ENCODE measurements around the gene TIMM17A. TPM values are rescaled to one million over a fixed set of nuclear protein-coding genes. Genes with fewer than 3 reads are reported as not detected.
A peak's percentile ranks its signal among the peaks of the same experiment; 100 is the strongest.
"Not testable (repeated sequence)": the region's sequence is repeated elsewhere in the genome, so short reads cannot be mapped to it uniquely, and the experiment has no call there.

The TIMM17A gene
- total and polyA plus RNA-seq, 5 donors, result 67.8 to 96.9 (median 75.4) TPM

- H3K4me3 ChIP-seq (ENCODE audit: low read length); intact Hi-C loops (cut with DNase I); H3K27ac ChIP-seq (ENCODE audit: low read length); ATAC-seq; H3K27me3 ChIP-seq (ENCODE audit: control insufficient read depth, insufficient read depth); H3K9me3 ChIP-seq (ENCODE audit: control insufficient read depth, low read length): not testable (repeated sequence)
- peaks cover 12% of the 10 kb centered on the region for H3K4me1 ChIP-seq (ENCODE audit: control insufficient read depth, insufficient read depth, low read length)
- WGBS, result 94% methylated on average over 10 of the region's 10 CpGs
- peak in 1 of 3 donors; percentile 55 for DNase-seq
Measured at GRCh38 chr1:201940316-201940715, 15.0 kb upstream of the TIMM17A start.

GRCh38 chr1:201941420-201942128 is 13.7 kb upstream of the TIMM17A start:
- Histone ChIP-seq H3K4me1 (ENCODE audit: control insufficient read depth, insufficient read depth, low read length) (peaks cover 12% of the 10 kb centered on the region), H3K27me3 (ENCODE audit: control insufficient read depth, insufficient read depth) (no peaks in the 10 kb centered on the region), H3K9me3 (ENCODE audit: control insufficient read depth, low read length) (no peaks in the 10 kb centered on the region), H3K27ac (ENCODE audit: low read length) (peak overlapping the region; percentile 40), H3K4me3 (ENCODE audit: low read length) (peak overlapping the region; percentile 3)
- DNase-seq, result no peak
- WGBS, result 45% methylated on average over 18 of the region's 18 CpGs
- intact Hi-C loops (cut with DNase I), result no loop called here
- ATAC-seq, result peak in 1 of 2 donors; percentile 6

- Histone ChIP-seq H3K4me3 (ENCODE audit: low read length) (peak overlapping the region; percentile 3), H3K9me3 (ENCODE audit: control insufficient read depth, low read length) (no peaks in the 10 kb centered on the region), H3K27me3 (ENCODE audit: control insufficient read depth, insufficient read depth) (no peaks in the 10 kb centered on the region), H3K4me1 (ENCODE audit: control insufficient read depth, insufficient read depth, low read length) (peaks cover 12% of the 10 kb centered on the region), H3K27ac (ENCODE audit: low read length) (no peak overlapping the region)
- DNase-seq (no peak), ATAC-seq (no peak)
- 87% methylated on average over 1 of the region's 1 CpG for WGBS
- intact Hi-C loops (cut with DNase I), result no loop called here
Measured at GRCh38 chr1:201942129-201942495, 13.2 kb upstream of the TIMM17A start.

GRCh38 chr1:201944002-201944401 is 11.3 kb upstream of the TIMM17A start:
- ATAC-seq, result no peak
- H3K4me3 ChIP-seq (ENCODE audit: low read length), result peak overlapping the region; percentile 78
- intact Hi-C loops (cut with DNase I), result no loop called here
- H3K27me3 ChIP-seq (ENCODE audit: control insufficient read depth, insufficient read depth), result no peaks in the 10 kb centered on the region
- H3K9me3 ChIP-seq (ENCODE audit: control insufficient read depth, low read length), result no peaks in the 10 kb centered on the region
- peaks cover 8% of the 10 kb centered on the region for H3K4me1 ChIP-seq (ENCODE audit: control insufficient read depth, insufficient read depth, low read length)
- no peak for DNase-seq
- H3K27ac ChIP-seq (ENCODE audit: low read length), result peak overlapping the region; percentile 16
- WGBS, result 84% methylated on average over 6 of the region's 6 CpGs

- H3K27ac ChIP-seq (ENCODE audit: low read length), result no peak overlapping the region
- no peaks in the 10 kb centered on the region for H3K9me3 ChIP-seq (ENCODE audit: control insufficient read depth, low read length)
- intact Hi-C loops (cut with DNase I), result loop anchor here in 1 of 4 donors (5.0 kb wide), 1 partner anchor 42 kb away; no protein-coding TSS in a partner anchor
- WGBS, result 58% methylated on average over 3 of the region's 3 CpGs
- no peak for DNase-seq
- H3K27me3 ChIP-seq (ENCODE audit: control insufficient read depth, insufficient read depth), result no peaks in the 10 kb centered on the region
- H3K4me3 ChIP-seq (ENCODE audit: low read length), result peak overlapping the region; percentile 78
- peaks cover 5% of the 10 kb centered on the region for H3K4me1 ChIP-seq (ENCODE audit: control insufficient read depth, insufficient read depth, low read length)
- ATAC-seq, result no peak
Measured at GRCh38 chr1:201944639-201945038, 10.7 kb upstream of the TIMM17A start.

GRCh38 chr1:201945157-201945556 is 10.1 kb upstream of the TIMM17A start:
- intact Hi-C loops (cut with DNase I), result loop anchor here in 1 of 4 donors (5.0 kb wide), 1 partner anchor 43 kb away; no protein-coding TSS in a partner anchor
- peak in 1 of 2 donors; percentile 40 for ATAC-seq
- Histone ChIP-seq H3K4me3 (ENCODE audit: low read length) (peak overlapping the region; percentile 78), H3K4me1 (ENCODE audit: control insufficient read depth, insufficient read depth, low read length) (peaks cover 5% of the 10 kb centered on the region), H3K27ac (ENCODE audit: low read length) (peak overlapping the region; percentile 28), H3K27me3 (ENCODE audit: control insufficient read depth, insufficient read depth) (no peaks in the 10 kb centered on the region), H3K9me3 (ENCODE audit: control insufficient read depth, low read length) (no peaks in the 10 kb centered on the region)
- DNase-seq, result peak in 1 of 3 donors; percentile 45
- 38% methylated on average over 4 of the region's 4 CpGs for WGBS

GRCh38 chr1:201945863-201946223 is 9.5 kb upstream of the TIMM17A start:
- Histone ChIP-seq H3K9me3 (ENCODE audit: control insufficient read depth, low read length) (no peaks in the 10 kb centered on the region), H3K4me1 (ENCODE audit: control insufficient read depth, insufficient read depth, low read length) (peaks cover 5% of the 10 kb centered on the region), H3K27me3 (ENCODE audit: control insufficient read depth, insufficient read depth) (no peaks in the 10 kb centered on the region), H3K27ac (ENCODE audit: low read length) (peak overlapping the region; percentile 81), H3K4me3 (ENCODE audit: low read length) (peak overlapping the region; percentile 78)
- intact Hi-C loops (cut with DNase I), result loop anchor here in 1 of 4 donors (5.0 kb wide), 1 partner anchor 44 kb away; no protein-coding TSS in a partner anchor
- DNase-seq, result no peak
- peak in 1 of 2 donors; percentile 6 for ATAC-seq
- 20% methylated on average over 10 of the region's 10 CpGs for WGBS

- peak; percentile 88 to 95 (median 93) for DNase-seq
- Histone ChIP-seq H3K4me3 (ENCODE audit: low read length) (peak within 1 kb of the TSS; percentile 78), H3K27ac (ENCODE audit: low read length) (peak within 1 kb of the TSS; percentile 81), H3K27me3 (ENCODE audit: control insufficient read depth, insufficient read depth) (no peaks in the 10 kb centered on the region), H3K4me1 (ENCODE audit: control insufficient read depth, insufficient read depth, low read length) (peaks cover 5% of the 10 kb centered on the region), H3K9me3 (ENCODE audit: control insufficient read depth, low read length) (no peaks in the 10 kb centered on the region)
- WGBS, result 2% methylated on average over 28 of the region's 28 CpGs
- intact Hi-C loops (cut with DNase I), result loop anchor here in 1 of 4 donors (5.0 kb wide), 1 partner anchor 44 kb away; no protein-coding TSS in a partner anchor
- ATAC-seq, result peak; percentile 94 to 96
Measured at GRCh38 chr1:201946224-201946908, 8.9 kb upstream of the TIMM17A start, which contains the start of gene LMOD1. Gene LMOD1, minus strand, starts transcription at chr1:201946548. Its CDS starts 208 bp downstream, at chr1:201946340.

GRCh38 chr1:201947697-201948008 is 7.7 kb upstream of the TIMM17A start:
- Histone ChIP-seq H3K4me1 (ENCODE audit: control insufficient read depth, insufficient read depth, low read length) (peaks cover 5% of the 10 kb centered on the region), H3K27ac (ENCODE audit: low read length) (no peak overlapping the region), H3K4me3 (ENCODE audit: low read length) (no peak overlapping the region), H3K27me3 (ENCODE audit: control insufficient read depth, insufficient read depth) (no peaks in the 10 kb centered on the region), H3K9me3 (ENCODE audit: control insufficient read depth, low read length) (no peaks in the 10 kb centered on the region)
- intact Hi-C loops (cut with DNase I), result loop anchor here in 1 of 4 donors (5.0 kb wide), 1 partner anchor 45 kb away; no protein-coding TSS in a partner anchor
- 56% methylated on average over 3 of the region's 3 CpGs for WGBS
- no peak for DNase-seq
- no peak for ATAC-seq

- Histone ChIP-seq H3K27ac (ENCODE audit: low read length) (no peak overlapping the region), H3K4me3 (ENCODE audit: low read length) (no peak overlapping the region), H3K27me3 (ENCODE audit: control insufficient read depth, insufficient read depth) (no peaks in the 10 kb centered on the region), H3K4me1 (ENCODE audit: control insufficient read depth, insufficient read depth, low read length) (no peaks in the 10 kb centered on the region), H3K9me3 (ENCODE audit: control insufficient read depth, low read length) (no peaks in the 10 kb centered on the region)
- no peak for ATAC-seq
- no peak for DNase-seq
- intact Hi-C loops (cut with DNase I), result loop anchor here in 1 of 4 donors (5.0 kb wide), 1 partner anchor 47 kb away; no protein-coding TSS in a partner anchor
Measured at GRCh38 chr1:201949491-201949890, 5.8 kb upstream of the TIMM17A start.

All from right cardiac atrium (tissue), 5 donors.